Measurements from ENCODE around the gene DCBLD2.

DNA sequence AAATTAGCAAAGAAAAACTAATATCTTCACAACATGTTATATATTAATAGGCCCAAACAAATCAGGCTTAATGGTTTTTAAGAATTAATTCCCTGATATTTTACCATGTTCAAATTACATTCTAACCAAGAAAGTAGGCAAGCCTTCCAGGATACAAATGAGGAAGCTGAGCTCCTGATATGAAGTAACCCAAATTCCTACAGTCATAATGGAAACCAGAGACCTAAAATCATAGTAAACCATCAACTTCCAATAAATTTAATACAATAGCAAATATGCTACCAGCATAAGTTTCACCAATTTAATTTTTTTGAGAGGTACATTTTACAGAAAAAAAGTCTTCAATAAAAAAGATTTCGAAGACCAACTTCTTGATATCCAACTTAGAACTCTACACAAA, 3.8 kb downstream of the DCBLD2 start:
- TF ChIP-seq POLR2A (IDR thresholded peaks at IDR 0.05) (no peak), CTCF (IDR thresholded peaks at IDR 0.05) (no peak)
